Astrocyte of the hippocampus (primary cell): ENCODE data around the gene IGFLR1.

Source experiments
- DNase-seq: peaks from one replicate; pipeline ENCODE4 v3.0.0; 2011; ENCODE audit warnings: low read depth, low spot score

IGFLR1 gene

GRCh38 chr19:35742121-35742724, at the start of gene IGFLR1:
TSS of gene IGFLR1 (minus strand) at chr19:35742452. CDS start at chr19:35741180, 1,272 bp downstream.
- DNase-seq, result no peak

DNA sequence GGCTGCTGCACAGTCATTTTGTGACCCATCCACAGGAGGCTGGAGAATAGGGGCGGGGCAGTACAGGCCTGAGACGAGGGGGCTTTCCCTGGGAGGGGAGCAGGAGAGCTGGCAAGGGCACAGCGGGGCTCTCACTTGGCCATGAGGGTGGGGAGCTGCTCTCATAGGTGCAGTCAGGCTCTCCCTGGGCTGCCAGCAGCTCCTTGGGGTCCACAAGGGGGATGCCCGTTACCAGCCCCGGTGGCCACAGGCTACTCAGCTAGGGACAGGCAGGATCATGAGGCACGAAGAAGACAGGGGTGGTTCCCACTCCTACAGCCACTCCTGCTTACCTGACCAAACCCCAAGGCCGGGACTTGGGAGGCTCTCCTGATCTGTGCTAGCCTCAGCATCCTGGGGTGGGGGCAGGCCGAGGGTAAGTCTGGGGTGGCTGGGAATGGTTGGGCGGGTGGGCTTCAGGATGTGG, 49.6 kb upstream of the IGFLR1 start:
- DNase-seq, result no peak

DNA sequence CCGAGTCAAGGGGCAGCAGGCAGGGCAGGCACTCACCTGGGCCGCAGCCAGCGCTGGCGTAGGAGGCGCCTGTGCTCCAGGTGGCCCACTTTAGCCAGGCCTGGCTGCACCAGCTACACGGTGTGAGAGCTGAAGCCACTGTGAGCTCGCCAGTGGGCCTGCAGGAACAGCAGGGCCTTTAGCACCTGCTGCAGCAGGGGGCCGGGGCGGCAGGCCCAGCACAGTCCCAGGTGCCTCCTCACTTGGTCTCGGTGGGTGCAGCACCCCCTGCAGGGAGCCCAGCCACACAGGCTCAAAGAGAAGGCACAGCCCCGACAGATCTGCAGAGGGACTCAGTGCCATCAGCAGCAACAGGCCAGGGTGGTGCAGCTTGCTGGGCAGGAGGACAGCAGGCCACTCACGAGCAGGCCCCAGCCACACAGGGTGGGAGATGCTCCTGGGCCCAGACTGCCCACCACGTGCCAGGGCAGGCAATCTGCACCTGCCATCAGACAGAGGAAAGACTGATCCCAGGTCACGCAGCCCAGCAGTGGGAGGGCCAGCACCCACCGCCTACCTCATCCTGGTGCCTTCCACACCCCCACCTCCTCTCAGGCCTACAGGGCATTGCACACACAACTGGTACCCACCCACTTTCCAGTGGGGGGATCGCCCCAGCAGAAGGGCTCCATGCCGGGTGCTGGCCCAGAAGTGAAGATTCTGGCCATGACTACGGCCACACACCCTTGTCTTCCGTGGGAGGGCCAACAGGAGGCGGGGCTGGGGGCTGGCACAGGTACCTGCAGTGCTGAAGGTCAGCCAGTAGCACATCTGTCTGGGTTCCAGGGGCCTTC, 48.9 kb upstream of the IGFLR1 start:
- DNase-seq, result no peak

GRCh38 chr19:35789978-35790944, 48.0 kb upstream of the IGFLR1 start:
- DNase-seq, result no peak

DNA sequence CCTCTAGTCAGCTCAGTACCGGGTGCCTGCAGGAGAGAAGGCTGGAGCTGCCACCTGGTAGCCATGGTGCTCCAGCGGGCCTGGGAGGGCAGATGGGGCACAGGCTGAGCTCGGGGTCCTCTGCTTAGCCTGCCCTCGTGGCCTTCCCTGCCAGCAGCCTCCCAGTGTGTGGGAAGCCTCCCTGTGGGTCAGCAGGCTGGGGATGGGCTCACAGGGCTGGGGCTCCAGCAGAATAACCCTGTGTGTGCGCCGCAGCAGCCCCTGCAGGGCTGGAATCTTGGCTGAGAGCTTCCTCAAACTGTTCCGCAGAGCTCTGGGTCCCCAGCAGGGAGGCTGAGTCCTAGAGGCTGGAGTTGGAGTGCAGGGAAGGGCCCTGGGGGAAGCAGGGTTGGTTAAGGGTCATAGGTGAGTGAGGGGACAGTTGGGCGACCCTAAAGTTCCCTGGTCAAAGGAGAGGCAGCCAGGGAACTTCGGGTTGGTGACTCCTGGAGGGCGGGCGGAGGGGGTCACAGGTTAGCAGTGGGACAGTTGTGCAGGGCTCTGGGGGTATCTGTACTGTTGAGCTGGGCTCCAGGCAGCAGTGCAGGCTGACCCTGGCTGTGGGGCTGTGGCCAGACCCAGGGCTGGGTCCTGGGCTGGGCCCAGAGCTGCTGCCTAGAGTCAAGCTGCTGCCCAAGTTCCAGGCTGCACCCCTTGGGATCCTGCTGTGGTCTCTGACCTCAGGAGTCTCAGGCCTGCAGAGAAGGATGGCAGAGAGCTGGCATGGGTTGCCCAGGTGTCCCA, 47.1 kb upstream of the IGFLR1 start:
- no peak for DNase-seq

- DNase-seq, result no peak
Observed at GRCh38 chr19:35788205-35788960, 46.1 kb upstream of the IGFLR1 start.

GRCh38 chr19:35787227-35787799, 45.1 kb upstream of the IGFLR1 start:
- DNase-seq, result no peak

GRCh38 chr19:35786299-35787160, 44.3 kb upstream of the IGFLR1 start:
- no peak for DNase-seq

GRCh38 chr19:35785339-35785627, 43.0 kb upstream of the IGFLR1 start:
- DNase-seq, result no peak

- DNase-seq, result no peak
Observed at GRCh38 chr19:35784503-35785338, 42.5 kb upstream of the IGFLR1 start.

GRCh38 chr19:35783469-35784434, 41.5 kb upstream of the IGFLR1 start:
- DNase-seq, result no peak

DNA sequence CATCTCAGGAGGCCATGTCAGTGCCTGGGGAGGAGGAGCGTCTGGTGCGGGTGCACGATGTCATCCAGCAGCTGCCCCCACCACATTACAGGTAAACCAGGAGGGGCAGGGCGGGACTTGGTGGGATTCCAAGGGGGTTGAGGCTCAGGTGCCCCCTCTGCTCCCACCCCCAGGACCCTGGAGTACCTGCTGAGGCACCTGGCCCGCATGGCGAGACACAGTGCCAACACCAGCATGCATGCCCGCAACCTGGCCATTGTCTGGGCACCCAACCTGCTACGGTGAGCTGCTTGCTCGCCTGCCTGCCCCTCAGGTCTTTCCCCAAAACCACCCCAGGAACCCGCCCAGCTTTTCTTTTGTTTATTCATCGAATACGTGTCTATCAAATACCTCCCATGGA, 40.3 kb upstream of the IGFLR1 start:
- no peak for DNase-seq

DNA sequence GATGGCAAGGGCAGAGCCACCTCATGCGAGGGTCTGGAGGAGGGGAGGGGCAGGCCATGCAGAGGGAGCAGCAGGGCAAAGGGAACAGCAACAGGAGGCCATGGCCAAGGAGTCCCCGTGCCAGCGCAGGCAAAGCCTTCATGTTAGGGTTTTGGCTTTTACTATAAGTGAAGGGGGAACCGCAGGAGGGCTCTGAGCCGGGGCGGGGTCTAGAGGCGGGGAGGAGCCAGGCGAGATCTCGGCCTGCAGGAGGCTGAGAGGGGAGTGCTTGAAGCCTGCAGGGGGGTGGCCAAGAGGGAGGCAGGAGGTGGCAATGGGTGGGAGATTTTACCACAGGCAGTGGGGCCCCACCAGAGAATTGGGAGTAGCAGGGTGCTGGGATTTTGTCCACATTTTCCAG, 39.4 kb upstream of the IGFLR1 start:
- DNase-seq, result no peak

DNA sequence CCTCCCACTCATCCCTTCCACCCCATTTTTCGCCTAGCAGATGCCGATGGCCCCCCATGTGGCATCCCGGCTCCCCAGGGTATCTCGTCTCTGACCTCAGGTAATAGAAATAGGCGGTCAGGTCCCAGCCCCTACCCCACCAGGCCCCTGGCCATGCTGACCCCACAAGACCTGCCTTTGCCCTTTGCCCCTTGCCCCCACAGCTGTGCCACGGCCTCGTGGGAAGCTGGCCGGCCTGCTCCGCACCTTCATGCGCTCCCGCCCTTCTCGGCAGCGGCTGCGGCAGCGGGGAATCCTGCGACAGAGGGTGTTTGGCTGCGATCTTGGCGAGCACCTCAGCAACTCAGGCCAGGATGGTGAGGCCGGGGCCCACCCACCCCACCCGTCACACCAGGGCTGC, 38.5 kb upstream of the IGFLR1 start:
- no peak for DNase-seq

DNA sequence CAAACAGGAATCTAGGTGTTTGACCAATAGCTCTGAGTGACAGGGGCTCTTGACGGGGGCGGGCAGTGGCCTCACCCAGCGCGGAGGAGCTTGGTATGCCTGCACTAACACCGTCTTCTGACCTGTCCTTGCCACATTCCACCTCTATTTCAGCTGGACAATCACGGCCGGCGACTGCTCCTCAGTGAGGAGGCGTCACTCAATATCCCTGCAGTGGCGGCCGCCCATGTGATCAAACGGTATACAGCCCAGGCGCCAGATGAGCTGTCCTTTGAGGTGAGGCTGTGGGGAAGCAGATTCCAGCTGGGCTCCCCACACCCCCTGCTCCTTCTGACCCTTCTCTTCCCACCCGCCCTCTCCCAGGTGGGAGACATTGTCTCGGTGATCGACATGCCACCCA, 37.8 kb upstream of the IGFLR1 start:
- DNase-seq, result no peak

DNA sequence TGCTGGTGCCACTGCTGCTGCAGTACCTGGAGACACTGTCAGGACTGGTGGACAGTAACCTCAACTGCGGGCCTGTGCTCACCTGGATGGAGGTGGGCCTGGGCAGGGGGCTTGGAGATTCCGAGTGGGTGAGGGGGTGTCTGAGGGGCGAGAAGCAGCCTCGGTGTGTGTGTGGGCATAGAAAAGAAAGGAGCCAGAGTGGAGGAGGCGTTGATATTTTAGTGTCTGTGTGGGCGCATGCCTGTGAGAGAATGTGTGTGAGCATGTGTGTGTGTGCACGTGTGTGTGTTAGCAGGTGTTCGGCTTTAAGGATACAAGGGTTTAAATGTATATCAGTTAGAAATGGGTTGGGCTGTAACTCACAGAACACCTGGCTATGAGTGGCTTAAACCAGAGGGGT, 36.8 kb upstream of the IGFLR1 start:
- DNase-seq, result no peak

GRCh38 chr19:35777961-35778360, 35.7 kb upstream of the IGFLR1 start:
- DNase-seq, result no peak
